Right ventricle myocardium inferior (tissue), 1 donor: Measurements from ENCODE around the gene ZNF45. TPM values are rescaled to one million over a fixed set of nuclear protein-coding genes. Genes with fewer than 3 reads are reported as not detected.
"Not testable (repeated sequence)": the region's sequence is repeated elsewhere in the genome, so short reads cannot be mapped to it uniquely, and the experiment has no call there.

Experiments used
- ATAC-seq: fragments of 200-7000 bp; cut with Tn5 transposase; one replicate; pipeline ENCODE4 v1.9.1; 2020; ENCODE audit warnings: mild to moderate bottlenecking, moderate library complexity
- DNase-seq: peaks from one replicate; pipeline ENCODE4 v3.0.0; 2021; ENCODE audit errors: missing footprints
- intact Hi-C: fragments of 100-400 bp; cut with DNase I; formaldehyde crosslinking; loops from one replicate; pipeline ENCODE4 v1.11.0; 2022
- total RNA-seq: library from RNA; stranded (reverse); fragmentation: NEBNext Ultra II Directional; extraction: Animal tissue kit (Norgen Biotek cat#: 25700); gene quantifications from one replicate; pipeline ENCODE4 v1.2.1, GENCODE V29; 2021
- donor health status: DM: no; HTN: yes; CAD: no; lungs with severe emphysema.

The ZNF45 gene
- total RNA-seq, 1 donor from 2014 or later: 7.8 TPM

DNA sequence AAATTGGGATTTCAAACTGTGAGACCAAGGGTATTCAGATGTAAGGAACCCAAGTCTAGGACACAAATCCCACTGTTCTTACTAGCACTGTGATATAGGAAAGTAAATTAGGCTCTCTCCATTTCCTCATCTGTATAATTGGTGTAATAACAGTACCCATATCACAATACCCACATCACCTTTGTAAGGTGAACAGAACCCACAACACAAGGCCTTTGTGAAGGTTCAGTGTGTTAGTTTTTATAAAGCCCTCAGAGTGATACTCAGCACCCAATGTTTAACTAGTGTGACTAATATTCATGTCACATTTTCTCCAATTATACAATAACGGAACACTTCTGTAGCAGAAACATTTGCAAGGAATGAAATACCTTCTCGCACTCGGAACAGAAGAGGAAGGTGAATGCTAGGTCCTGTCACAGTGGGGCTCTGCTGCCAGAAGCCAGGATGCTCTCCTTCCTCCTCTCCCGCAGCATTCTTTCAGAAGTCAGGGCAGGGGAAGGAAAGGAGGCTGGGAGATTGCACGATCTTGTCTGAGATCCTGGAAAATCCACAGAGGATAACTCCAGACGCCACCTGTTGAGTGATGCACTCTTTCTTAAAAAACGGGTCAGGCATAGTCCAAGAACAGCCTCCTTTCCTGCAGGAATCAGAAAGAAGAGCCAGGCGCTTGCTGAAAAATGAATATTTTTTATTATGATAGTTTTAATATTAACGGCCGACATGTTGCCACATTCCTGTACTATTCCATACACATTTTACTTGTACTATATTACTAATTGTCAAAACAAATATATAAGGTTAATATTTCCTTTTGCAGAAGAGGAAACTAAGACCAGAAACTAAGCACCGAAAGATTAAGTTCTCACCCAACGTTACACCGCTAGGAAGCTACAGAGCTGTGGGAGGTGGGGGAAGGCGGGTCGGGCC, 762 bp downstream of the ZNF45 start:
- intact Hi-C loops: loop anchor here (10.0 kb wide), 1 partner anchor 180 kb away; the partner anchor contains the start of gene SMG9
- ATAC-seq (no peak), DNase-seq (no peak)

DNA sequence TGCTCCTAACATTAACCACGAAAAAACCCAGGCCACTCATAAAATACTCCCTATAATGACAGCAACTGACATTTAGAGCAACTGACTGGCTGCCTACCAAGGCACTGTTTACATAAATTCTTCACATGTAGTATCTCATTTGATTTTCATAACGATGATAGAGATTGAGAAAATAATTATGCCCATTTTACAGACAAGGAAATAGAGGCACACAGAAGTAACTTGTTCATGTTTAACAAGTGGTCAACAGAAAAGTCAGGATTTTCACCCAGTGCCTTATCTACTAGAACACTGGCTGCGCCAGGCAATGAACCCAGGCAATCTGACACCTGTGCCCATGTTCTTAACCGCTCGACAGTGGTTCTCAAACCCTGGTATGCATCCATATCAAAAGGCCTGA, 6.3 kb downstream of the ZNF45 start:
- ATAC-seq (no peak), DNase-seq (no peak)
- intact Hi-C loops: no loop called here

DNA sequence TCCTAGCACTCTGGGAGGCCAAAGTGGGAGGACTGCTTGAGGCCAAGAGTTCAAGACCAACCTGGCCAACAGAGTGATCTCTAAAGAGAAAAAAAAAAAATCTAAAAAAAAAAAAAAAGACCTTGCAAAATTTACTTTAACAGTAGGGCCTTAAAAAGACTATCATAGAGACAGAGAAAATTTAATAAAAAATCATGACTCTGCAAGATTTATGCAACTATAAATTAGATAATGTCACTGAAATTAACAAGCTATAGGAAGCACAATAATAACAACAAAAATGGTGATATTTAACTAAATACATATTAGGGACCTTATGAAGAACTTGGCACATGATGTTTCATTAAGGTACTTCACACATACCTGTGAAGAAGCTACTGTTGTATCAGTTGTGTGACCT, 11.2 kb downstream of the ZNF45 start:
- ATAC-seq (no peak), DNase-seq (no peak)
- intact Hi-C loops: no loop called here

DNA sequence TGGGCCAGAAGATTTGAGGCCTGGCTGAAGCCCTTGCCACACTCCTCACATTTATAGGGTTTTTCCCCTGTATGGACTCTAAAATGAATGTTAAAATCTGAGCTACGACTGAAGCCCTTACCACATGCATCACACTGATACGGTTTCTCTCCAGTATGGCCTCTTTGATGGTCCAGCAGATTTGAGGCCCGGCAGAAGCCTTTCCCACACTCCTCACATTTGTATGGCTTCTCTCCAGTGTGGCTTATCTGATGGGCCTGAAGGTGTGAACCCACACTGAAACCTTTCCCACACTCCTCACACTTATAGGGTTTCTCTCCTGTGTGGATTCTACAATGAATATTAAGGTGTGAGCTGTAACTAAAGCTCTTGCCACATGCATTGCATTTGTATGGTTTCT, 21.0 kb downstream of the ZNF45 start:
- no peak for ATAC-seq
- DNase-seq: no peak
- intact Hi-C loops: no loop called here

DNA sequence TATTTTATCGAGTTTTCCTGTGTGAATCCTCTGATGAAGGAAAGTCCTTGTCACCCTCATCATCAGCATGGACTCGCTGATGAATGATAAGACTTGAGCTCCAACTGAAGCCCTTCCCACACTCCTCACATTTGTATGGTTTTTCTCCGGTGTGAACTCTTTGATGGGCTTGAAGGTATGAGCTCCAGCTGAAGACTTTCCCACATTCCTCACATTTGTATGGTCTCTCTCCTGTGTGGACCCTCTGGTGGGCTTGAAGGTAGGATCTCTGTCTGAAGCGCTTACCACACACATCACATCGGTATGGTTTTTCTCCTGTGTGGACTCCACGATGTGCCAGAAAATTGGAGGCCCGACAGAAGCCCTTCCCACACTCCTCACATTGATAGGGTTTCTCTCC, 21.7 kb downstream of the ZNF45 start:
- intact Hi-C loops: no loop called here
- DNase-seq (no peak), ATAC-seq (no peak)

DNA sequence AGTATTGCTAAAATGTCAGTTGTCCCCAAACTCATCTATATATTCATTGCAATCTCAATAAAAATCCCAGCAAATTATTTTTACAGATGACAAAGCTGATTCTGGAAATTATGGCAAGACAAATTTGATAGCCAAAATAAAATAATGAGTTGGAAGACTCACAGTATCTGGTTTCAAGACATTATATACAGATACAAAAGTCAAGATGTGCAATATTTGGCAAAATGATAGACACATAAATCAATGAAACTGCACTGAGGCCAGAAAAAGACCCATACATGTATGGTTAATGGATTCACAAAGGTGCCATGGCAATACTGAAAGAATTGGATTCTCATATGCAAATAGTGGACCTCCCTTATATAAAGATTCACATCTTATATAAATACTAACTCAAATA, 24.2 kb downstream of the ZNF45 start:
- DNase-seq: no peak
- ATAC-seq: no peak
- intact Hi-C loops: no loop called here

DNA sequence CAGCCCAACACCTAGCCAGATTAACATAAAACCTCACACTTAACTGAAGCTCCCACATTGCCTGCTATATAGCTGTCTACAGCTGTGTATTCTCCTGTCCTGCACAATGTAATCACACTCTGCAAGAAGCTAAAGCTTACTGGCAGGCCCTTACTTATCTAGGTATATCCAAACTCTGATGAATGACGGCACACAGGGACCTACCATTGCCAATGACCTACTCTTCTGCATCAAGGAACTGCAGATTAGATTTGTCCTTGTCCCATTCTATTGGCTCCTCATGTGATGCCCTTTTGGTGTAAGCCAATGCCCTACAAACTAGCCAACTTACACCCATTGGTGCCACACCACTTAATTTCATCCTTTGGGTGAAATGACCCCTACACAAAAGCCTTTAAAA, 26.4 kb downstream of the ZNF45 start:
- intact Hi-C loops: no loop called here
- ATAC-seq (no peak), DNase-seq (no peak)

DNA sequence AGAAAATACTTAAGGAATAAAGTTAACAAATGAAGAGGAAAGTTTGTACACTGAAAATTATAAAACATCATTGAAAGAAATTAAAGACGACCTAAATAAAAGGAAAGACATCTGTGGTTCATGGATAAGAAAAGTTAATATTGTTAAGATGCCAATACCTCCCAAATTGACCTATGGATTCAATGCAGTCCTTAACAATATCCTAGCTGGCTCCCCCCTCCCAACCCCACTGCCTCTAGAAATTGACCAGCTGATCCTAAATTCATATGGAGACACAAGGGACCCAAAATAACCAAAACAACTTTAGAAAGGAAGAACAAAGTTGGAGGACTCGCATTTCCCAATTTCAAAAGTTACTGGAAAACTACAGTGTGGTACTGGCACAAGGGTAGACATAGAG, 28.3 kb downstream of the ZNF45 start:
- DNase-seq (no peak), ATAC-seq (no peak)
- intact Hi-C loops: no loop called here

DNA sequence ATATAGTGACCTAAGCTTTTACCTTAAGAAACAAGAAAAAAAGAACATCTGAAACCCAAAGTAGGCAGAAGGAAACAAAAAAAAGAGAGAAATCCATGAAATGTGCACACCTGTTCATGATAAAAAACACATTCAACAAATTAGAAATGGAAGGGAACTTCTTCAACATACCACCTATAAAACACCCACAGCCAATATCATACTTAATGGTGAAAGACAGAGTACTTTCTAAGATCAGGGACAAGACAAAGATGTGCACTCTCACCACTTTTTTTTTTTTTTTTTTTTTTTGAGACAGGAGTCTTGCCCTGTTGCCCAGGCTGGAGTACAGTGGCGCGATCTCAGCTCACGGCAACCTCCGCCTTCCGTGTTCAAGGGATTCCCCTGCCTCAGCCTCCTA, 29.2 kb downstream of the ZNF45 start:
- ATAC-seq: no peak
- no peak for DNase-seq
- intact Hi-C loops: no loop called here

DNA sequence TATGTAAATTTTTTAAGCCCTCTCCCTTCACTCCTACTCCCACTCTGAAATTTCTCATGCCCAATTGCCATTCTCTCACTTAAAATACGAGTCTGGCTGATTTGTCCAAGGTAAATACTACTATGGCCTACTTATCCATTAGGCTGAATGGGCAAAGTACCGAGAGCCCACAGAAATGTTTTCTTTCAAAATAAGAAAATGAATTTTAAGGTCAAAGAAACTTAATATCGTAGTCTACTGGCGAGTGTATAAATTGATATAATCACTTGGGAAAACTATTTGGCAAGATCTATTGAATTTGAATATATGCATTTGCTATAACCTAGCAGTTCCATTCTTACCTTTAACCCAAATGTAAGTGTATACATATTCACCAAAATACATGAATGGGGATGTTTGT, 32.7 kb downstream of the ZNF45 start:
- intact Hi-C loops: no loop called here

DNA sequence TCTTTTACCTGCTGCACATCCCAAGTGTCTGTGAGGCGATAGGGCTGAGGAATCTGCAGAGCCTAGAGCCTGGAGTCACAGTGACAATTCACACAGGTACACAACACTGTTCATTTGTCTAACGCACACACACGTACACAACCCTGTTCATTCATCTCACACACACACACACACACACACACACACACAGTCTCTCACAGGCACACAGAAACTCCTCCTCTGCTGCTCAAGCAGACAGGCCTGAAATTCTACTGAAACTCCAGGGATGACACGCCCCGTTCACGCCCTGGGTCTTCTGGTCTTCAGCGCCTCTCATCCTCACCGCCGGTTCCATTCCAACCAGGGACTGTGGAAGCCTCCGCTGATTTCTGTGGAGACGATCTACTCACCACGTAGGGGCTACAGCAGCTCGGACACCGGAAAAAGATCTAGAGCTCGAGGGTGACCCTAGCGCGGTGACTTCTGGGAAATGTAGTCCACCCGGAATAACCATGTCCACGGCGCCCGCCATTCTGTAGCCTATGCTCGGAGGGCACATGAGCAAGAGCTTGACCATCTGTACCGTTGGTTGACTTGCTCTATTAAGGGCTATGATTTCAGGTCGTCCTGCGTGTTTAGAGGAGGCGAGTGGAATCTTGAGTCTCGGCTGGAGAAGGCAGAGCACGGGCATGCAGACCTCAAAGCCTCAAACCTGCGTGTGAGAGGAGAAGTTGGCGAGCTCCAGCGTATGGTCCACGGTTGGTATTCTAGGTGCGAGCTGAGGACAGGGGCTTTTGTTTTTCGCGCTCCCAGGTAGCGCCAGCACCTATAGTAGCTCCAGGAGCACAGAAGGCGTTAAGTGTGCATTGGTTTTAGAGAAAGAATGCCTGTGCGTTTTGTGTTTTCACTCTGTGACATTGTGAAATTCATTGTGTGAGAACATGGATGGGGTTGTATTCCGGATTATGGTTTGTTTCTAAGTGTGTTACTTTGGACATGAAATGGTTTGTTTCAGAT, 33.4 kb downstream of the ZNF45 start:
- peak; percentile 87 for DNase-seq
- peak; percentile 99 for ATAC-seq
- intact Hi-C loops: loop anchor here (1.0 kb wide), 1 partner anchor 50 kb away; the partner anchor contains the start of gene ZNF221

More for the DNA sequence above, 32.7 kb downstream of the ZNF45 start:
- no peak for DNase-seq
- no peak for ATAC-seq

DNA sequence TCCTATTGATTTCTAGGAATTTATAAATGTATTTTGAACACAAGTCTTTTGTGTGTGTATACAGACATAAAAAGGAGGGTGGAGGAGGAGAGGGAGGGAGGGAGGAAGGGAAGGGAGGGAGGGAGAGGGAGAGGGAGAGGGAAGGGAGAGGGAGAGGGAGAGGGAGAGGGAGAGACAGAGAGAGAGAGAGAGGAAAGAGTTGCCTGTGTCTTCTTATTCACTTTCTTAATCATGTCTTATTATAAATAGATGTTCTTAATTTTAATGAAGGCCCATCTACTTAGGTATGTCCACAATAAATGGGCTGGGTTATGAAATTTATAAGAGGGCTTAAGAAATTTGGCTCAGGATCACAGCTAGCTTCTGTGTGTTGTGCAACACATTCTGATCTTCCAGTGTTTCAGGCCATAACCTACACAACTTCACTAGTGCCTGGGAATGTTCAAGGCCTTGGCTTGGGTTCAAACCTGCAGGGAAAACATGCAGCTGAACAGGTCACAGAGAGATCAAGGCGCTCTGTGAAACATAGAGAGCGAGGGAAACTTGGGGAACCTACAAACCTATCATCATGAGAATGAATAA, 39.3 kb downstream of the ZNF45 start:
- ATAC-seq: no peak
- intact Hi-C loops: no loop called here
- no peak for DNase-seq

DNA sequence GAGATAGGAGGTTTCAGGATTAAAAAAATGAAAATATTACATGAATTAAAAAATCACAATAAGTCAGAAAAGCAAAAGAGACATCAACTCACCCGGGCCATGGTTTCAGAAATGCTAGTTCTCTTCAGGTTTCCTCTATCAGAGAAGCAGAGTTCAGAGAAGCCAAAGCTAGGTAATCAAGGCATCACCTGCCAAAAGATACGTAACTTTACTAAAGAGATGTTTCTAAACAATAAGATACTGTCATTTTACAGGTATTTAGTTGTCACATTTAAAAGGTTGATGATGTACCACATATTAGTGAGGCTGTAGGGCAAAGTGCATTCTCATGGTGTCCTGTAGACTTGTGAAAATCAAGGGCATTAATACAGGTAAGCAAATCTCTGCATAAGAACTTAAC, 51.2 kb downstream of the ZNF45 start, which contains the start of gene ZNF404:
Gene ZNF404, minus strand, starts transcription at position 101 of the 400 bp plus-strand sequence.
- no peak for DNase-seq
- intact Hi-C loops: no loop called here
- ATAC-seq: no peak

DNA sequence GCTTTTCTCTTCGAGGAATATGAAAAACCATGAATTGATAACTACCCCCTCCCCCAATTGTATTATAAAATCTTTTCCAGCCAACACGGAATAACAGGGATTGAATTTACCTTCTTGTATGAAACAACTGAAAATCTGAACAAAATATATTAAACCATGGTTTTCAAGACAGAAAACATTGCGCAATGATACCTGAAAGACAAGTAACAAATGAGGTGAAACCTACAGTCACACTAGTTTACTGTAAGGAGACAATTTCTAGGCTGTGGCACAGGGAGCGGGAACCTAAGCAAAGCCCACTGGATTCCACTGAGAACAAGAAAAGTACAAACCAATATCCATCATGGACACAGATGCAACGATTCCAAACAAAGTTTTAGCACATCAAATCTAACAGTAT, 54.6 kb downstream of the ZNF45 start:
- ATAC-seq (no peak), DNase-seq (no peak)
- intact Hi-C loops: no loop called here

DNA sequence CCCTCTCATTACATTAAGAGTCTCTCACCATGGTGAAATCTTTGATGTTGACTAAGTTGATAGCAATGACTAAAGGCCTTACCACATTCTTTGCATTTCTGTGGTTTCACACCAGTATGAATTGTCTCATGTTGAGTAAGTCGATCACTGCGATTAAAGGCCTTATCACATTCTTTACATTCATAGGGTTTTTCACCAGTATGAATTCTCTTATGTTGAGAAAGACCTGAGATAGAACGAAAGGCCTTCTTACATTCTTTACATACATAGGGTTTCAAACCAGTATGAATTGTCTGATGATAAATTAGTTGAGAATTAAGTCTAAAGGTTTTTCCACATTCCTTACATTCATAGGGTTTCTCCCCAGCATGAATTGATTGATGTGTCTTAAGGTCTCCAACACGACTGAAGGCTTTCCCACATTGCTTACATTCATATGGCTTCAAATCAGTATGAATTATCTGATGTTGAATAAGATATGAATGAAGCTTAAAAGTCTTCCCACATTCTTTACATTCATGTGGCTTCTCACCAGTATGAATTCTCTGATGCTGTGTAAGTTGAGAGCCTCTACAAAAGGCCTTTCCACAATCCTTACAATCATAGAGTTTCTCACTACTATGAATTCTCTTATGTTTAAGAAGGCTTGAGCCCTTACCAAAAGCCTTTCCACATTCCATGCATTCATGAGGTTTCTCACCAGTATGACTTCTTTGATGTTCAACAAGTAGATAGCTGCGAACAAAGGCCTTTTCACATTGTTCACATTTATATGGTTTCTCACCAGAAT, 62.3 kb downstream of the ZNF45 start:
- no peak for DNase-seq
- intact Hi-C loops: no loop called here
- ATAC-seq: no peak

DNA sequence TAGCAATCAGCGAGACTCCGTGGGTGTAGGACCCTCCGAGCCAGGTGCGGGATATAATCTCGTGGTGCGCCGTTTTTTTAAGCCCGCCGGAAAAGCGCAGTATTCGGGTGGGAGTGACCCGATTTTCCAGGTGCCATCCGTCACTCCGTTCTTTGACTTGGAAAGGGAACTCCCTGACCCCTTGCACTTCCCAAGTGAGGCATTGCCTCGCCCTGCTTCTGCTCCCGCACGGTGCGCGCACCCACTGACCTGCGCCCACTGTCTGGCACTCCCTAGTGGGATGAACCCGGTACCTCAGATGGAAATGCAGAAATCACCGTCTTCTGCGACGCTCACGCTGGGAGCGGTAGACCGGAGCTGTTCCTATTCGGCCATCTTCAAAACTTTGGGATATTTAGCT, 68.2 kb downstream of the ZNF45 start:
- ATAC-seq, intact Hi-C loops: not testable (repeated sequence)

More for the DNA sequence above, 68.2 kb downstream of the ZNF45 start:
- DNase-seq: not testable (repeated sequence)
